IMR-90 (cell line): ENCODE data around the gene ANKRD42. TPM values are rescaled to one million over a fixed set of nuclear protein-coding genes. Genes with fewer than 3 reads are reported as not detected.

Experiments used
- ATAC-seq: fragments of 200-7000 bp; cut with Tn5 transposase; 2 replicates; pipeline ENCODE4 v1.9.1; 2020; ENCODE audit warnings: low read depth, mild to moderate bottlenecking, moderate library complexity
- BruUV-seq: library from RNA; stranded (reverse); fragments of 400-500 nt; replicated peaks from 2 replicates; lab custom pipeline; 2021; lab: Mats Ljungman, UMichigan
- CTCF ChIA-PET: fragments of 300-600 bp; formaldehyde crosslinking; extraction: SDS; loops from one replicate; lab custom pipeline; 2021; ENCODE audit warnings: antibody characterized with exemption; lab: Yijun Ruan, JAX
- POLR2A ChIA-PET: fragments of 300-600 bp; sonication (Branson Sonifier 250); formaldehyde crosslinking; loops from one replicate; lab custom pipeline; 2022; ENCODE audit warnings: antibody characterized with exemption; ENCODE audit not compliant: unreplicated experiment; lab: Charles Lee
- DNase-seq: peaks from one replicate; pipeline ENCODE4 v3.0.0; 2013
- H2AFZ ChIP-seq: replicated peaks from 2 replicates; pipeline ENCODE3; 2013; ENCODE audit warnings: low read length, mild to moderate bottlenecking; ENCODE audit not compliant: poor library complexity
- H2AK5ac ChIP-seq: 2 replicates; pipeline ENCODE4 v1.6.1; 2013; ENCODE audit warnings: low read depth, low read length, inconsistent platforms
- H2AK9ac ChIP-seq: replicated peaks from 2 replicates; pipeline ENCODE3; 2013; ENCODE audit warnings: mild to moderate bottlenecking, low read depth, low read length, moderate library complexity; ENCODE audit not compliant: poor library complexity
- H2BK120ac ChIP-seq: 2 replicates; pipeline ENCODE4 v1.6.1; 2013; ENCODE audit warnings: low read depth, low read length, inconsistent platforms
- H2BK15ac ChIP-seq: 3 replicates; pipeline ENCODE4 v1.6.1; 2013; ENCODE audit warnings: low read depth, low read length, inconsistent platforms
- H2BK20ac ChIP-seq: 2 replicates; pipeline ENCODE4 v1.6.1; 2013; ENCODE audit warnings: low read depth, mild to moderate bottlenecking, inconsistent platforms, low read length, moderate library complexity
- H2BK5ac ChIP-seq: 2 replicates; pipeline ENCODE4 v1.6.1; 2013; ENCODE audit warnings: mild to moderate bottlenecking, low read depth, low read length, inconsistent platforms; ENCODE audit not compliant: poor library complexity, severe bottlenecking
- H3K14ac ChIP-seq: replicated peaks from 2 replicates; pipeline ENCODE4 v1.6.1; 2013; ENCODE audit warnings: low read depth, low read length, inconsistent platforms
- H3K18ac ChIP-seq: 2 replicates; pipeline ENCODE4 v1.6.1; 2013; ENCODE audit warnings: low read depth, low read length, control low read depth
- H3K23ac ChIP-seq: 2 replicates; pipeline ENCODE4 v1.6.1; 2013; ENCODE audit warnings: low read depth, low read length, inconsistent platforms
- H3K27ac ChIP-seq: 2 replicates; pipeline ENCODE4 v1.5.1; 2013; ENCODE audit warnings: mild to moderate bottlenecking, control low read depth, low read length; ENCODE audit not compliant: insufficient read depth
- H3K27me3 ChIP-seq: 2 replicates; pipeline ENCODE4 v1.6.1; 2013; ENCODE audit warnings: low read length; ENCODE audit not compliant: control insufficient read depth, insufficient read depth
- H3K36me3 ChIP-seq: 2 replicates; pipeline ENCODE4 v1.6.1; 2013; ENCODE audit warnings: low read length, mixed read lengths; ENCODE audit not compliant: control insufficient read depth, insufficient read depth
- H3K4ac ChIP-seq: 2 replicates; pipeline ENCODE4 v1.6.1; 2013; ENCODE audit warnings: low read depth, low read length, inconsistent platforms
- H3K4me1 ChIP-seq: 2 replicates; pipeline ENCODE4 v1.6.1; 2013; ENCODE audit warnings: low read length, mixed read lengths; ENCODE audit not compliant: control insufficient read depth, insufficient read depth
- H3K4me2 ChIP-seq: 2 replicates; pipeline ENCODE4 v1.6.1; 2013; ENCODE audit warnings: low read depth, mild to moderate bottlenecking, control low read depth, low read length, moderate library complexity
- H3K4me3 ChIP-seq: 2 replicates; pipeline ENCODE4 v1.5.1; 2013; ENCODE audit warnings: low read depth, mild to moderate bottlenecking, control low read depth, low read length, moderate library complexity; ENCODE audit not compliant: insufficient read depth
- H3K56ac ChIP-seq: 2 replicates; pipeline ENCODE4 v1.6.1; 2013; ENCODE audit warnings: low read length, inconsistent platforms; ENCODE audit not compliant: insufficient read depth; ENCODE audit errors: extremely low read depth
- H3K79me1 ChIP-seq, 2 experiments: 2 replicates each; pipeline ENCODE4 v1.6.1; 2013; ENCODE audit warnings: low read length in 2 of 2, inconsistent platforms in 1 of 2, low read depth in 1 of 2
- H3K9ac ChIP-seq: 2 replicates; pipeline ENCODE4 v1.6.1; 2013; ENCODE audit warnings: low read depth, low read length, control low read depth
- H3K9me1 ChIP-seq: 2 replicates; pipeline ENCODE4 v1.6.1; 2013; ENCODE audit warnings: low read length, inconsistent platforms; ENCODE audit not compliant: insufficient read depth
- H3K9me3 ChIP-seq: 2 replicates; pipeline ENCODE4 v1.6.1; 2013; ENCODE audit warnings: low read length; ENCODE audit not compliant: control insufficient read depth, insufficient read depth
- H4K20me1 ChIP-seq: 2 replicates; pipeline ENCODE4 v1.6.1; 2013; ENCODE audit warnings: low read length, inconsistent platforms; ENCODE audit not compliant: insufficient read depth
- H4K5ac ChIP-seq: 2 replicates; pipeline ENCODE4 v1.6.1; 2013; ENCODE audit warnings: mild to moderate bottlenecking, low read depth, low read length, control low read depth
- H4K8ac ChIP-seq, 2 experiments: 2 replicates each; pipeline ENCODE4 v1.6.1; 2013; ENCODE audit warnings: low read depth in 2 of 2, low read length in 2 of 2, control low read depth in 1 of 2, inconsistent platforms in 1 of 2
- H4K91ac ChIP-seq: 2 replicates; pipeline ENCODE4 v1.6.1; 2013; ENCODE audit warnings: low read depth, low read length, inconsistent platforms; ENCODE audit not compliant: insufficient read depth
- CEBPB ChIP-seq: IDR thresholded peaks from 2 replicates; pipeline ENCODE4 v1.6.1; 2012; ENCODE audit warnings: low read depth, low read length, improper control_type of control experiment
- CHD1 ChIP-seq: IDR thresholded peaks from 2 replicates; pipeline ENCODE4 v1.6.1; 2012; ENCODE audit warnings: low read depth, low read length, improper control_type of control experiment
- FOS ChIP-seq: fragments of 150-350 bp; IDR thresholded peaks from 2 replicates; pipeline ENCODE4 v1.6.1; 2016; ENCODE audit warnings: low read depth, low read length
- MAFK ChIP-seq: IDR thresholded peaks from 2 replicates; pipeline ENCODE4 v1.6.1; 2012; ENCODE audit warnings: low read depth, low read length, improper control_type of control experiment
- MAZ ChIP-seq: IDR thresholded peaks from 2 replicates; pipeline ENCODE4 v1.6.1; 2012; ENCODE audit warnings: low read depth, mild to moderate bottlenecking, low read length, improper control_type of control experiment, moderate library complexity, borderline replicate concordance
- MXI1 ChIP-seq: IDR thresholded peaks from 2 replicates; pipeline ENCODE4 v1.6.1; 2012; ENCODE audit warnings: low read depth, mild to moderate bottlenecking, low read length, moderate library complexity, borderline replicate concordance
- NFE2L2 ChIP-seq: fragments of 150-350 bp; IDR thresholded peaks from 2 replicates; pipeline ENCODE4 v1.6.1; 2016; ENCODE audit warnings: low read depth, mild to moderate bottlenecking, low read length
- RCOR1 ChIP-seq: IDR thresholded peaks from 2 replicates; pipeline ENCODE4 v1.6.1; 2012; ENCODE audit warnings: mild to moderate bottlenecking, low read length, improper control_type of control experiment; ENCODE audit not compliant: insufficient replicate concordance
- RFX5 ChIP-seq: IDR thresholded peaks from 2 replicates; pipeline ENCODE4 v1.8.0; 2012; ENCODE audit warnings: low read depth, mild to moderate bottlenecking, low read length, moderate library complexity
- SMC3 ChIP-seq: fragments of 150-350 bp; IDR thresholded peaks from 2 replicates; pipeline ENCODE4 v1.6.1; 2016; ENCODE audit warnings: low read depth, mild to moderate bottlenecking, antibody characterized with exemption, low read length, moderate library complexity
- WGBS, 2 experiments: methylation state at CpG; one replicate each; pipeline versions ENCODE4 v1.1.5 to v1.1.7; 2013; ENCODE audit warnings: missing lambda C conversion rate in 2 of 2; ENCODE audit not compliant: insufficient read length in 1 of 2; ENCODE audit errors: extremely low coverage in 2 of 2; 5-methylcytosine and 5-hydroxymethylcytosine counted together
- dilution Hi-C: fragments of 300-500 bp; cut with HindIII; formaldehyde crosslinking; loops from one replicate; pipeline ENCODE4 v1.14.3; 2018; ENCODE audit warnings: low sequenced_read_pairs; ENCODE audit not compliant: unreplicated experiment
- in situ Hi-C: fragments of 300-500 bp; cut with MboI; formaldehyde crosslinking; loops from 3 replicates; pipeline ENCODE4 v1.14.3; 2019; ENCODE audit warnings: low sequenced_read_pairs, inconsistent platforms, mixed read lengths
- intact Hi-C: fragments of 100-400 bp; cut with micrococcal nuclease; formaldehyde crosslinking; loops from 2 replicates; pipeline ENCODE4 v1.10.0; 2022
- polyA plus RNA-seq, 3 experiments: library from polyadenylated mRNA; depleted of rRNA; stranded (reverse); fragments of >200 nt; gene quantifications; 2 replicates each; pipeline ENCODE4 v1.2.3, GENCODE V29; 2012; ENCODE audit warnings: low replicate concordance in 1 of 3
- total RNA-seq: library from RNA; depleted of rRNA; stranded (reverse); fragments of >200 nt; gene quantifications from 2 replicates; pipeline ENCODE4 v1.2.3, GENCODE V29; 2012
- TF ChIP-seq, protein P1 (sequence below): conservative IDR thresholded peaks from 2 replicates; pipeline ENCODE4 v1.5.1; 2012; ENCODE audit warnings: mild to moderate bottlenecking, low read depth, low read length, improper control_type of control experiment
- TF ChIP-seq, protein P2 (sequence below): fragments of 150-350 bp; IDR thresholded peaks from 2 replicates; pipeline ENCODE4 v1.6.1; 2017; ENCODE audit warnings: mild to moderate bottlenecking, antibody characterized with exemption, low read length, low read depth

ANKRD42 gene
- total and polyA plus RNA-seq, 2 of the 4 experiments (the other 2 are of a cell fraction) = 5.2 to 5.6 TPM

DNA sequence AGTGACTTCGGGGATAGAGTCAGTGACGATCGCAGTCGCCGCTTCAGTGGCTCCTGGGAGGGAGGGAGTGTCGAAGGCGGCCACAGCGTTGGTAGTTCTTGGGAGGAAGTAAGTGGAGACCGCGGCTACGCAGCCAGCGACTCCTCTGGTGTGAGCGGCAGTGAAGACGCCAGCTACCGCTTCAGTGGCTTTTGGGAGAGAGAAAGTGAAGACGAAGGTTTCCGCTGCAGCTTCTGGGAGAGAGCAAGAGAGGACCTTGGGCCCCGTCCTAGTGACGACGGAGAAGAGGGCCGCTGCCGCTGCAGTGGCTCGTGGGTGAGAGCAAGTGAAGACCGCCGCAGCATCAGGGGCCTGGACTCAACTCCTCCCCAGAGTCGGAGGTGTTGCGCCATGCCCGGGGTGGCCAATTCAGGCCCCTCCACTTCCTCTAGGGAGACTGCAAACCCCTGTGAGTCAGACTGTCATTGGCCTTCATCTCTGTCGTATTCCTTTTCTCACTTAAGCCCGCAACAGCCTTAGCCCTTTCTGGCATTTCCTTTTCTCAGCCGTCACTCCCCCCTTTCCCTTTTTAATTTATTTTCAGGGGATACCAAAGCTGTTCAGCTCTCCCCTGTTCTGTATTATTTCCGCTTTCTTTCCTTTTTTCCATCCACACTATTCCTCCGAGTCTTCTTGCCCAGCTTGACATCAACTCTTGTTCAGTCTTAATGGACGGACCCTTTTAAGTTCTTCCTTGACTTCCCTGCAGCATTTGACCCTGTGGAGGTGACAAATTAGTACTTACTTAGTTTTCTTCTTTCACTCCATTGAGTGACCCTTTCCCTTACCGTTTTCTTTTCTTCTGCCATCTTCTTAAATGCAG is 1.0 kb downstream of the ANKRD42 start:
- Histone ChIP-seq H4K8ac (peak overlapping the region; percentile 22 to 76; a peak in 3 of 4 replicates), H4K91ac (peak overlapping the region; percentile 43), H2AK9ac (peak overlapping the region; percentile 93), H3K27me3 (no peaks in the 10 kb centered on the region), H3K4me3 (peak overlapping the region; percentile 85), H3K36me3 (peaks cover 7% of the 10 kb centered on the region), H3K4me2 (peak overlapping the region; percentile 76), H3K4me1 (peaks cover 6% of the 10 kb centered on the region), H3K9ac (peak overlapping the region; percentile 75), H2BK5ac (peak overlapping the region; percentile 55), H3K27ac (peak overlapping the region; percentile 64), H2AFZ (peak overlapping the region; percentile 98), H3K14ac (peak overlapping the region; percentile 91), H2BK20ac (peak overlapping the region; percentile 47), H2BK15ac (peak overlapping the region; percentile 23; the same call in 2 of the 3 replicates), H3K9me1 (0 out of 2 replicates have a peak, but pooled peaks cover 3% of the 10 kb centered on the region), H2AK5ac (peak overlapping the region; percentile 30), H3K18ac (peak overlapping the region; percentile 32; the same call in 1 of the 2 replicates), H3K56ac (peak overlapping the region; percentile 86), H4K5ac (peak overlapping the region; percentile 28; the same call in 1 of the 2 replicates), H3K9me3 (no peaks in the 10 kb centered on the region), H3K79me1 (peaks cover 20 to 37% of the 10 kb centered on the region in 2 experiments), H4K20me1 (0 out of 2 replicates have a peak, but pooled peaks cover 4% of the 10 kb centered on the region), H3K23ac (peak overlapping the region; percentile 91), H3K4ac (peak overlapping the region; percentile 55), H2BK120ac (peak overlapping the region; percentile 66)
- 2% methylated on average over 25 of the region's 35 CpGs; no CpG with 5 or more reads in 1 of the 2 experiments for WGBS, 2 experiments
- DNase-seq (peak; percentile 77), ATAC-seq (peak; percentile 75)
- no TSS peak for BruUV-seq
- in situ Hi-C loops = no loop called here
- intact Hi-C loops = loop anchor here (2.0 to 5.0 kb wide), 3 partner anchors 88 to 628 kb away; partner anchors contain the start of genes DDIAS and PRCP
- dilution Hi-C loops = no loop called here
- ChIA-PET CTCF (interaction anchor here (1.0 to 1.2 kb wide), 2 partner anchors 23 to 55 kb away, joined by 3 to 4 read pairs; no protein-coding TSS in a partner anchor), POLR2A (no interaction called here)
- TF ChIP-seq FOS (peak; percentile 32; the same call in 1 of the 2 replicates), CHD1 (no peak), RFX5 (no peak), RCOR1 (no peak), MXI1 (0 out of 2 replicates have a peak, but pooled peaks have one; percentile 15), CEBPB (peak; percentile 98), MAFK (no peak), NFE2L2 (no peak), MAZ (peak; percentile 31; the same call in 1 of the 2 replicates), SMC3 (no peak)
- TF ChIP-seq, protein P1, sequence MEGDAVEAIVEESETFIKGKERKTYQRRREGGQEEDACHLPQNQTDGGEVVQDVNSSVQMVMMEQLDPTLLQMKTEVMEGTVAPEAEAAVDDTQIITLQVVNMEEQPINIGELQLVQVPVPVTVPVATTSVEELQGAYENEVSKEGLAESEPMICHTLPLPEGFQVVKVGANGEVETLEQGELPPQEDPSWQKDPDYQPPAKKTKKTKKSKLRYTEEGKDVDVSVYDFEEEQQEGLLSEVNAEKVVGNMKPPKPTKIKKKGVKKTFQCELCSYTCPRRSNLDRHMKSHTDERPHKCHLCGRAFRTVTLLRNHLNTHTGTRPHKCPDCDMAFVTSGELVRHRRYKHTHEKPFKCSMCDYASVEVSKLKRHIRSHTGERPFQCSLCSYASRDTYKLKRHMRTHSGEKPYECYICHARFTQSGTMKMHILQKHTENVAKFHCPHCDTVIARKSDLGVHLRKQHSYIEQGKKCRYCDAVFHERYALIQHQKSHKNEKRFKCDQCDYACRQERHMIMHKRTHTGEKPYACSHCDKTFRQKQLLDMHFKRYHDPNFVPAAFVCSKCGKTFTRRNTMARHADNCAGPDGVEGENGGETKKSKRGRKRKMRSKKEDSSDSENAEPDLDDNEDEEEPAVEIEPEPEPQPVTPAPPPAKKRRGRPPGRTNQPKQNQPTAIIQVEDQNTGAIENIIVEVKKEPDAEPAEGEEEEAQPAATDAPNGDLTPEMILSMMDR = no peak
- TF ChIP-seq, protein P2, sequence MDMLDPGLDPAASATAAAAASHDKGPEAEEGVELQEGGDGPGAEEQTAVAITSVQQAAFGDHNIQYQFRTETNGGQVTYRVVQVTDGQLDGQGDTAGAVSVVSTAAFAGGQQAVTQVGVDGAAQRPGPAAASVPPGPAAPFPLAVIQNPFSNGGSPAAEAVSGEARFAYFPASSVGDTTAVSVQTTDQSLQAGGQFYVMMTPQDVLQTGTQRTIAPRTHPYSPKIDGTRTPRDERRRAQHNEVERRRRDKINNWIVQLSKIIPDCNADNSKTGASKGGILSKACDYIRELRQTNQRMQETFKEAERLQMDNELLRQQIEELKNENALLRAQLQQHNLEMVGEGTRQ = no peak
